Prostate gland (tissue), 2 donors: ENCODE data around the gene PPP1R13B.

Experiments
- CTCF ChIP-seq, 4 experiments: fragments of 200-600 bp in 2 of 4; fragments of 450-650 bp in 2 of 4; sonication (generic) in 2 of 4; IDR thresholded peaks; 1 replicate in 3 of 4; 2 replicates in 1 of 4; pipeline ENCODE4 v1.5.1; 2016 to 2019; ENCODE audit warnings: antibody characterized with exemption in 4 of 4, mild to moderate bottlenecking in 2 of 4, moderate library complexity in 2 of 4
- POLR2A ChIP-seq: fragments of 450-650 bp; IDR thresholded peaks from one replicate; pipeline ENCODE4 v1.6.1; 2016; ENCODE audit warnings: antibody characterized with exemption, mild to moderate bottlenecking
- POLR2AphosphoS5 ChIP-seq: sonication (generic); formaldehyde crosslinking; IDR thresholded peaks from one replicate; pipeline ENCODE4 v1.6.1; 2017; ENCODE audit warnings: antibody characterized with exemption

GRCh38 chr14:103802356-103802755 lies 45.0 kb downstream of the PPP1R13B start:
- no peak for TF ChIP-seq CTCF (IDR thresholded peaks at IDR 0.05)
- TF ChIP-seq POLR2AphosphoS5, result no peak
- TF ChIP-seq POLR2A, result no peak
